PC-9 (cell line): ENCODE measurements around the gene RNF144A. TPM values are rescaled to one million over a fixed set of nuclear protein-coding genes. Genes with fewer than 3 reads are reported as not detected.

Experiments used
- BruUV-seq: library from RNA; stranded (reverse); fragments of 400-500 nt; replicated peaks from 2 replicates; lab custom pipeline; 2021; lab: Mats Ljungman, UMichigan
- CTCF ChIA-PET: fragments of 300-600 bp; sonication (Branson Sonifier 250); formaldehyde crosslinking; loops from one replicate; lab custom pipeline; 2022; ENCODE audit warnings: antibody characterized with exemption; lab: Charles Lee
- POLR2A ChIA-PET: fragments of 300-600 bp; sonication (Branson Sonifier 250); formaldehyde crosslinking; loops from one replicate; lab custom pipeline; 2022; ENCODE audit warnings: antibody characterized with exemption; ENCODE audit not compliant: unreplicated experiment; lab: Charles Lee
- DNase-seq, 2 experiments: peaks; one replicate each; pipeline versions ENCODE4 v3.0.0 to v3.0.0-alpha.2; 2015 to 2022; ENCODE audit warnings: mixed read lengths in 1 of 2
- H2AFZ ChIP-seq: fragments of 200-600 bp; sonication (generic); 2 replicates; pipeline ENCODE4 v1.8.1; 2017; ENCODE audit warnings: antibody characterized with exemption
- H3F3A ChIP-seq: fragments of 200-600 bp; sonication (generic); 2 replicates; pipeline ENCODE4 v1.8.1; 2017; ENCODE audit warnings: antibody characterized with exemption, mild to moderate bottlenecking, low read depth; ENCODE audit not compliant: insufficient read depth
- H3K27ac ChIP-seq: fragments of 200-600 bp; sonication (generic); 2 replicates; pipeline ENCODE4 v1.6.1; 2016; ENCODE audit warnings: mixed run types
- H3K27me3 ChIP-seq: fragments of 200-600 bp; sonication (generic); 2 replicates; pipeline ENCODE4 v1.6.1; 2016; ENCODE audit warnings: low read depth, mixed run types; ENCODE audit not compliant: insufficient read depth
- H3K36me3 ChIP-seq: fragments of 200-600 bp; sonication (generic); 2 replicates; pipeline ENCODE4 v1.6.1; 2016; ENCODE audit warnings: low read depth, mixed run types
- H3K4me1 ChIP-seq: fragments of 200-600 bp; sonication (generic); replicated peaks from 2 replicates; pipeline ENCODE4 v1.6.1; 2016; ENCODE audit warnings: mixed run types; ENCODE audit not compliant: insufficient read depth
- H3K4me2 ChIP-seq: fragments of 200-600 bp; sonication (generic); 2 replicates; pipeline ENCODE4 v1.6.1; 2017; ENCODE audit warnings: mixed run types
- H3K4me3 ChIP-seq: fragments of 200-600 bp; sonication (generic); 2 replicates; pipeline ENCODE4 v1.6.1; 2016; ENCODE audit warnings: mixed run types
- H3K79me2 ChIP-seq: fragments of 200-600 bp; sonication (generic); 2 replicates; pipeline ENCODE4 v1.6.1; 2017; ENCODE audit warnings: low read depth, mixed run types
- H3K9me2 ChIP-seq: fragments of 200-600 bp; sonication (generic); 2 replicates; pipeline ENCODE4 v1.8.1; 2017; ENCODE audit warnings: mild to moderate bottlenecking; ENCODE audit not compliant: insufficient read depth
- H3K9me3 ChIP-seq: fragments of 200-600 bp; sonication (generic); 2 replicates; pipeline ENCODE4 v1.8.1; 2016; ENCODE audit warnings: low read depth; ENCODE audit not compliant: insufficient read depth
- H4K20me1 ChIP-seq: fragments of 200-600 bp; sonication (generic); 2 replicates; pipeline ENCODE4 v1.8.1; 2017; ENCODE audit not compliant: insufficient read depth
- CTCF ChIP-seq: fragments of 200-600 bp; sonication (generic); conservative IDR thresholded peaks from 2 replicates; pipeline ENCODE4 v1.6.1; 2017; ENCODE audit warnings: mixed run types, antibody characterized with exemption, mild to moderate bottlenecking, moderate library complexity
- EZH2 ChIP-seq: fragments of 200-600 bp; sonication (generic); IDR thresholded peaks from 2 replicates; pipeline ENCODE4 v1.8.0; 2017; ENCODE audit warnings: antibody characterized with exemption, low read depth
- intact Hi-C: fragments of 100-400 bp; cut with micrococcal nuclease; formaldehyde crosslinking; loops from one replicate; pipeline ENCODE4 v1.10.0; 2022; ENCODE audit not compliant: unreplicated experiment
- total RNA-seq: library from RNA; stranded (reverse); gene quantifications from 2 replicates; pipeline ENCODE4 v1.2.3, GENCODE V29; 2021

Gene RNF144A
- total RNA-seq, 1 experiment from 2014 or later = 0.94 TPM

- H3K27ac ChIP-seq = no peak overlapping the region
- no peaks in the 10 kb centered on the region for H4K20me1 ChIP-seq
- no peaks in the 10 kb centered on the region for H3F3A ChIP-seq
- no peaks in the 10 kb centered on the region for H3K79me2 ChIP-seq
- ChIA-PET CTCF (no interaction called here), POLR2A (no interaction called here)
- TF ChIP-seq CTCF = no peak
- no peak for TF ChIP-seq EZH2
- no peak overlapping the region for H3K4me3 ChIP-seq
- DNase-seq = no peak
- H3K36me3 ChIP-seq = no peaks in the 10 kb centered on the region
- no peaks in the 10 kb centered on the region for H3K27me3 ChIP-seq
- no peak overlapping the region for H3K4me2 ChIP-seq
- intact Hi-C loops = no loop called here
- no peaks in the 10 kb centered on the region for H3K4me1 ChIP-seq
- H3K9me2 ChIP-seq = no peaks in the 10 kb centered on the region
- no peaks in the 10 kb centered on the region for H3K9me3 ChIP-seq
- no peak overlapping the region for H2AFZ ChIP-seq
- no TSS peak for BruUV-seq
Observed at GRCh38 chr2:7018767-7019166, 101.6 kb downstream of the RNF144A start.

DNA sequence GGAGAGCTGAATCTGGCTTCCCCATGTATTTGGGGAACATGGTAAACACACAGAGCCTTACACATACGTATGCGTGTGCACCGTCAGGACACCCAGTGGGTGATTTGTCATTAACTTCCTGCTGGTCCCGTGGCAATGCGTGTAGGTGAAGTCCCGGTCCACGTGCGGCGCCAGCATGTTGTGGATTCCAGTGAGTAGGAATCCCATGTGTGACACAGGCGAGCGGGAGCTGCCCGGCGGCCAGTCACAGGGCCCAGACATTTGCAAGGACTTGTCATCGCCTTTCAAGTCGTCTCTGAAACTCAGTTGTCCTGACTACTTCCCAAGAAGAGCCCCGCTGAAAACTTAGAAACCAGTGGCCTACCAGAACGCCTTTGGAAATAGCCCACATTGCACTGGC, 102.0 kb downstream of the RNF144A start:
- no peak overlapping the region for H3K4me2 ChIP-seq
- H3K27me3 ChIP-seq = no peaks in the 10 kb centered on the region
- TF ChIP-seq EZH2 (no peak), CTCF (no peak)
- no peaks in the 10 kb centered on the region for H3K9me2 ChIP-seq
- no peak overlapping the region for H3K27ac ChIP-seq
- no TSS peak for BruUV-seq
- CTCF ChIA-PET = no interaction called here
- H3K4me1 ChIP-seq = no peaks in the 10 kb centered on the region
- H3K36me3 ChIP-seq = no peaks in the 10 kb centered on the region
- no peak for DNase-seq
- POLR2A ChIA-PET = no interaction called here
- no peak overlapping the region for H2AFZ ChIP-seq
- no peaks in the 10 kb centered on the region for H3K79me2 ChIP-seq
- intact Hi-C loops = no loop called here
- no peak overlapping the region for H3K4me3 ChIP-seq
- H4K20me1 ChIP-seq = no peaks in the 10 kb centered on the region
- H3K9me3 ChIP-seq = no peaks in the 10 kb centered on the region
- no peaks in the 10 kb centered on the region for H3F3A ChIP-seq

- no peaks in the 10 kb centered on the region for H3K9me2 ChIP-seq
- BruUV-seq = no TSS peak
- intact Hi-C loops = no loop called here
- POLR2A ChIA-PET = no interaction called here
- no peak for TF ChIP-seq CTCF
- no peak for TF ChIP-seq EZH2
- H3K4me3 ChIP-seq = no peak overlapping the region
- no peaks in the 10 kb centered on the region for H3K4me1 ChIP-seq
- no peaks in the 10 kb centered on the region for H3K9me3 ChIP-seq
- H4K20me1 ChIP-seq = no peaks in the 10 kb centered on the region
- CTCF ChIA-PET = no interaction called here
- no peak overlapping the region for H3K4me2 ChIP-seq
- H2AFZ ChIP-seq = no peak overlapping the region
- no peaks in the 10 kb centered on the region for H3F3A ChIP-seq
- no peaks in the 10 kb centered on the region for H3K79me2 ChIP-seq
- no peak for DNase-seq
- H3K36me3 ChIP-seq = no peaks in the 10 kb centered on the region
- no peak overlapping the region for H3K27ac ChIP-seq
- H3K27me3 ChIP-seq = no peaks in the 10 kb centered on the region
Observed at GRCh38 chr2:7020059-7020458, 102.8 kb downstream of the RNF144A start.
